SK-N-MC (cell line): Measurements from ENCODE around the gene FREM2.

Experiments used
- EZH2 ChIP-seq: fragments of 200-600 bp; sonication (generic); IDR thresholded peaks from one replicate; pipeline ENCODE4 v1.6.1; 2017; ENCODE audit warnings: antibody characterized with exemption
- POLR2AphosphoS5 ChIP-seq: IDR thresholded peaks from 2 replicates; pipeline ENCODE4 v1.6.1; 2012; ENCODE audit warnings: mild to moderate bottlenecking, low read depth, low read length, borderline replicate concordance

DNA sequence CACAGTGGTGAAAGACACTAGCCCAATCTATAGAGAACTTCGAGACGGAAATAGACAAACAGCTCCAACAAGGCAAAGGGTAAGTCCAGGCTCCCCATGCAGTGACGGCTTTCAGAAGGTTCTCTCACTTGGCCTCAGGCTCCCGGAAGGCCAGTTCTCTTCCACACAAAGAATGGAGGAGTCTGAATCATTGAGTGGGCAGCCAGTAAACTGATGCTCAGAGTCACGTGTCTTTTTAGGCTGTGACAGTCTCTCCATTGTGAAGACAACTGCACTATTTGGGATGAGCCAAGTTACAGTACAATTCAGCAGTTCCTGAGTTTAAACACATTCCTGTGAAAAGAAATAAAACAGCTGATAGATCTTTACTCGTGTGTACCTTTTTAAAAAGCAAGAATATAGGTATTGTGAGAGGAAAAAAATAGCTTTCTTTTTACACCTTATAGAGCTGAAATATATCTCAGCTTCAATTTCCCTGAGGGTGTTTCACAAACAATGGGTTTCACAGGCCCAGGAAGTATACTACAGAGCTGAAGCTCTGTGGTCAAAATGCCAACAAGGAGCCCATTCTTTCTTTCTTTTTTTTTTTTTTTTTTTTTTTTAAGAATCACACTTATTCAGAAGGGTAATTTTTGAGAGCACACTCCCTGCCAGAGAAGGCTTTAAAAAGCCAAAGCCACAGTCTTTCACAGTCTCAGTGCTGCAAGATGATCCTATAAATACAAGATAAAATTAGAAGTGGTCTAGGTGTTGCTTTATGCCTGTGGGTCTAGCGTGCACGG, 135.1 kb downstream of the FREM2 start:
- TF ChIP-seq POLR2AphosphoS5 = no peak
- TF ChIP-seq EZH2 = no peak
